WTC11 (cell line): Measurements from ENCODE around the gene USP34.

Source experiments
- AR ChIP-seq: fragments of 250-450 bp; sonication (Bioruptor Pico); IDR thresholded peaks from 2 replicates; pipeline ENCODE4 v1.9.0; 2021; ENCODE audit warnings: mild to moderate bottlenecking
- NFE2L1 ChIP-seq: sonication (generic); formaldehyde crosslinking; IDR thresholded peaks from 2 replicates; pipeline ENCODE4 v1.8.1; 2023; ENCODE audit warnings: missing genetic modification reagents
- TF ChIP-seq, protein P1 (sequence below): fragments of 200-600 bp; IDR thresholded peaks from 2 replicates; pipeline ENCODE4 v1.8.0; 2022; ENCODE audit warnings: antibody characterized with exemption
- TF ChIP-seq, protein P2 (sequence below): sonication (generic); formaldehyde crosslinking; IDR thresholded peaks from 2 replicates; pipeline ENCODE4 v1.8.1; 2022; ENCODE audit warnings: low read depth, mild to moderate bottlenecking, moderate library complexity, missing genetic modification reagents, borderline replicate concordance

- TF ChIP-seq, protein P1, sequence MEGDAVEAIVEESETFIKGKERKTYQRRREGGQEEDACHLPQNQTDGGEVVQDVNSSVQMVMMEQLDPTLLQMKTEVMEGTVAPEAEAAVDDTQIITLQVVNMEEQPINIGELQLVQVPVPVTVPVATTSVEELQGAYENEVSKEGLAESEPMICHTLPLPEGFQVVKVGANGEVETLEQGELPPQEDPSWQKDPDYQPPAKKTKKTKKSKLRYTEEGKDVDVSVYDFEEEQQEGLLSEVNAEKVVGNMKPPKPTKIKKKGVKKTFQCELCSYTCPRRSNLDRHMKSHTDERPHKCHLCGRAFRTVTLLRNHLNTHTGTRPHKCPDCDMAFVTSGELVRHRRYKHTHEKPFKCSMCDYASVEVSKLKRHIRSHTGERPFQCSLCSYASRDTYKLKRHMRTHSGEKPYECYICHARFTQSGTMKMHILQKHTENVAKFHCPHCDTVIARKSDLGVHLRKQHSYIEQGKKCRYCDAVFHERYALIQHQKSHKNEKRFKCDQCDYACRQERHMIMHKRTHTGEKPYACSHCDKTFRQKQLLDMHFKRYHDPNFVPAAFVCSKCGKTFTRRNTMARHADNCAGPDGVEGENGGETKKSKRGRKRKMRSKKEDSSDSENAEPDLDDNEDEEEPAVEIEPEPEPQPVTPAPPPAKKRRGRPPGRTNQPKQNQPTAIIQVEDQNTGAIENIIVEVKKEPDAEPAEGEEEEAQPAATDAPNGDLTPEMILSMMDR = no peak
- TF ChIP-seq NFE2L1 = no peak
- no peak for TF ChIP-seq AR (CRISPR knock-in tag)
- TF ChIP-seq, protein P2, sequence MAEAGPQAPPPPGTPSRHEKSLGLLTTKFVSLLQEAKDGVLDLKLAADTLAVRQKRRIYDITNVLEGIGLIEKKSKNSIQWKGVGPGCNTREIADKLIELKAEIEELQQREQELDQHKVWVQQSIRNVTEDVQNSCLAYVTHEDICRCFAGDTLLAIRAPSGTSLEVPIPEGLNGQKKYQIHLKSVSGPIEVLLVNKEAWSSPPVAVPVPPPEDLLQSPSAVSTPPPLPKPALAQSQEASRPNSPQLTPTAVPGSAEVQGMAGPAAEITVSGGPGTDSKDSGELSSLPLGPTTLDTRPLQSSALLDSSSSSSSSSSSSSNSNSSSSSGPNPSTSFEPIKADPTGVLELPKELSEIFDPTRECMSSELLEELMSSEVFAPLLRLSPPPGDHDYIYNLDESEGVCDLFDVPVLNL (CRISPR knock-in tag) = no peak
These were observed 152.3 kb downstream of the USP34 start for GRCh38 chr2:61318553-61318952.
